HG03159 (cell line): ENCODE results near the gene DCPS.
"Not testable (repeated sequence)": the region's sequence is repeated elsewhere in the genome, so short reads cannot be mapped to it uniquely, and the experiment has no call there.

Source experiments
- ATAC-seq: cut with Tn5 transposase; IDR thresholded peaks from one replicate; pipeline ENCODE4 v1.9.1; 2021; ENCODE audit warnings: mild to moderate bottlenecking, moderate library complexity; ENCODE audit not compliant: unreplicated experiment

DCPS gene

GRCh38 chr11:126303623-126304456 lies at the start of gene DCPS:
TSS of gene DCPS (plus strand) at chr11:126304060. CDS start at chr11:126304081, 21 bp downstream.
- peak; percentile 83 for ATAC-seq

- ATAC-seq = no peak
Observed at GRCh38 chr11:126254819-126255218, 49.0 kb upstream of the DCPS start.

- ATAC-seq = not testable (repeated sequence)
Observed at GRCh38 chr11:126255507-126255906, 48.4 kb upstream of the DCPS start.

- no peak for ATAC-seq
Observed at GRCh38 chr11:126256216-126256615, 47.6 kb upstream of the DCPS start.

GRCh38 chr11:126257144-126257543 lies 46.7 kb upstream of the DCPS start:
- ATAC-seq = no peak

GRCh38 chr11:126257764-126258163 lies 46.1 kb upstream of the DCPS start:
- ATAC-seq = no peak

GRCh38 chr11:126262216-126262615 lies 41.6 kb upstream of the DCPS start:
- no peak for ATAC-seq

GRCh38 chr11:126263489-126263888 lies 40.4 kb upstream of the DCPS start:
- no peak for ATAC-seq

GRCh38 chr11:126265811-126266210 lies 38.0 kb upstream of the DCPS start:
- ATAC-seq = no peak

- ATAC-seq = no peak
Observed at GRCh38 chr11:126267650-126268049, 36.2 kb upstream of the DCPS start.

GRCh38 chr11:126268361-126268707 lies 35.5 kb upstream of the DCPS start:
- ATAC-seq = peak; percentile 4

GRCh38 chr11:126268708-126269579 lies 34.9 kb upstream of the DCPS start, which contains the start of the genes FOXRED1 and SRPRA:
TSS of gene FOXRED1 (plus strand) at chr11:126269154. CDS start at chr11:126269207, 53 bp downstream.
TSS of gene SRPRA (minus strand) at chr11:126268895. CDS start at chr11:126268804, 91 bp downstream.
- ATAC-seq = peak; percentile 98

- no peak for ATAC-seq
Observed at GRCh38 chr11:126277322-126277721, 26.5 kb upstream of the DCPS start.

GRCh38 chr11:126277780-126278179 lies 26.1 kb upstream of the DCPS start:
- ATAC-seq = no peak

- no peak for ATAC-seq
Observed at GRCh38 chr11:126279191-126279590, 24.7 kb upstream of the DCPS start.

- no peak for ATAC-seq
Observed at GRCh38 chr11:126280595-126280994, 23.3 kb upstream of the DCPS start.

- ATAC-seq = no peak
Observed at GRCh38 chr11:126281245-126281644, 22.6 kb upstream of the DCPS start.

- ATAC-seq = no peak
Observed at GRCh38 chr11:126281666-126282175, 22.1 kb upstream of the DCPS start.

- peak; percentile 26 for ATAC-seq
Observed at GRCh38 chr11:126282361-126282735, 21.5 kb upstream of the DCPS start.

- ATAC-seq = peak; percentile 53
Observed at GRCh38 chr11:126282736-126283591, 20.9 kb upstream of the DCPS start, which contains the start of gene TIRAP. TSS of gene TIRAP (plus strand) at chr11:126283093. CDS start at chr11:126290895, 7,802 bp downstream.
